HEK293T (cell line): Measurements from ENCODE around the gene PCBP3.

Experiments
- CTBP1 ChIP-seq: fragments of 450-650 bp; IDR thresholded peaks from 2 replicates; pipeline ENCODE4 v1.6.1; 2016; ENCODE audit warnings: borderline replicate concordance
- FOXK2 ChIP-seq: fragments of 450-650 bp; IDR thresholded peaks from 2 replicates; pipeline ENCODE4 v1.6.1; 2016; ENCODE audit warnings: mild to moderate bottlenecking
- FOXM1 ChIP-seq: fragments of 450-650 bp; IDR thresholded peaks from 2 replicates; pipeline ENCODE4 v1.6.1; 2017; ENCODE audit warnings: mild to moderate bottlenecking, borderline replicate concordance
- HDGF ChIP-seq: fragments of 450-650 bp; IDR thresholded peaks from 2 replicates; pipeline ENCODE4 v1.6.1; 2017; ENCODE audit warnings: antibody characterized with exemption, borderline replicate concordance
- SP1 ChIP-seq: fragments of 450-650 bp; IDR thresholded peaks from 2 replicates; pipeline ENCODE4 v1.6.1; 2017
- SUZ12 ChIP-seq: fragments of 450-650 bp; IDR thresholded peaks from 2 replicates; pipeline ENCODE4 v1.6.1; 2016; ENCODE audit warnings: mild to moderate bottlenecking
- TARDBP ChIP-seq: fragments of 450-650 bp; IDR thresholded peaks from 2 replicates; pipeline ENCODE4 v1.6.1; 2016
- ZNF384 ChIP-seq: fragments of 450-650 bp; IDR thresholded peaks from 2 replicates; pipeline ENCODE4 v1.6.1; 2016

GRCh38 chr21:45948576-45949141 is 305.1 kb downstream of the PCBP3 start:
- TF ChIP-seq HDGF (no peak), SP1 (no peak), CTBP1 (no peak), FOXK2 (no peak), FOXM1 (no peak), ZNF384 (no peak), TARDBP (no peak), SUZ12 (no peak)
